Cardiac fibroblast (primary cell): ENCODE measurements around the gene GRAMD4.

Source experiments
- DNase-seq, 2 donors: peaks; one replicate each; pipeline versions ENCODE4 v3.0.0 to v3.0.0-alpha.2; 2010; ENCODE audit warnings: low read depth in 2 of 2
- H3K4me3 ChIP-seq, 2 donors: replicated peaks in 1 of 2; 1 replicate in 1 of 2; 2 replicates in 1 of 2; pipeline ENCODE4 v1.5.1; 2011; ENCODE audit warnings: low read depth in 2 of 2, low read length in 2 of 2, mild to moderate bottlenecking in 2 of 2, moderate library complexity in 1 of 2
- TF ChIP-seq, protein P1 (sequence below): IDR thresholded peaks from one replicate; pipeline ENCODE4 v1.5.1; 2011; ENCODE audit warnings: low read depth, mild to moderate bottlenecking, low read length, inconsistent platforms

GRAMD4 gene

DNA sequence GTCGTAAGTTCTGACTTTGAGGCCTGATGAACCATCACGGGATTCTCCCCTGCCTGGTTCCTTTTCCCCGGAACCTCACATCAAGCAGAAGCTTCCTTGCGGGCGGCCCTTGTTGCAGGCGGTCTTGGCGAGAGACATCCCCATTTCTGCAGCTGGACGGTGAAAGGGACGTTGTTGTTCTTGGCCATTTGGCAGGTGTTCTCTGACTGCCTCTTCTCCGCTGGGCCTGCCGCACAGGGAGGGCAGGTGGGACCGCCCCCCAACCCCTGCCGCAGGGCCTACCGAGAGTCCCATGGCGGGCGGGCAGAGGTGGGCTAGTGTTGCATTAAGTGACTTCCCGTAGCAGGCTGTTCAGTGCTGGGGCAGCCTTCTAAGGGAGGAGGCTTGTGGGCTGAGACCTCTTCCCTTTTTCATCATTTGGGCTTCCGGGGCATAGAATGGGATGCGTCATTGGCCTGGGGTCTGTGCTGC lies 26.9 kb upstream of the GRAMD4 start:
- no peak overlapping the region for H3K4me3 ChIP-seq
- TF ChIP-seq, protein P1, sequence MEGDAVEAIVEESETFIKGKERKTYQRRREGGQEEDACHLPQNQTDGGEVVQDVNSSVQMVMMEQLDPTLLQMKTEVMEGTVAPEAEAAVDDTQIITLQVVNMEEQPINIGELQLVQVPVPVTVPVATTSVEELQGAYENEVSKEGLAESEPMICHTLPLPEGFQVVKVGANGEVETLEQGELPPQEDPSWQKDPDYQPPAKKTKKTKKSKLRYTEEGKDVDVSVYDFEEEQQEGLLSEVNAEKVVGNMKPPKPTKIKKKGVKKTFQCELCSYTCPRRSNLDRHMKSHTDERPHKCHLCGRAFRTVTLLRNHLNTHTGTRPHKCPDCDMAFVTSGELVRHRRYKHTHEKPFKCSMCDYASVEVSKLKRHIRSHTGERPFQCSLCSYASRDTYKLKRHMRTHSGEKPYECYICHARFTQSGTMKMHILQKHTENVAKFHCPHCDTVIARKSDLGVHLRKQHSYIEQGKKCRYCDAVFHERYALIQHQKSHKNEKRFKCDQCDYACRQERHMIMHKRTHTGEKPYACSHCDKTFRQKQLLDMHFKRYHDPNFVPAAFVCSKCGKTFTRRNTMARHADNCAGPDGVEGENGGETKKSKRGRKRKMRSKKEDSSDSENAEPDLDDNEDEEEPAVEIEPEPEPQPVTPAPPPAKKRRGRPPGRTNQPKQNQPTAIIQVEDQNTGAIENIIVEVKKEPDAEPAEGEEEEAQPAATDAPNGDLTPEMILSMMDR, result no peak
- DNase-seq, result no peak

DNA sequence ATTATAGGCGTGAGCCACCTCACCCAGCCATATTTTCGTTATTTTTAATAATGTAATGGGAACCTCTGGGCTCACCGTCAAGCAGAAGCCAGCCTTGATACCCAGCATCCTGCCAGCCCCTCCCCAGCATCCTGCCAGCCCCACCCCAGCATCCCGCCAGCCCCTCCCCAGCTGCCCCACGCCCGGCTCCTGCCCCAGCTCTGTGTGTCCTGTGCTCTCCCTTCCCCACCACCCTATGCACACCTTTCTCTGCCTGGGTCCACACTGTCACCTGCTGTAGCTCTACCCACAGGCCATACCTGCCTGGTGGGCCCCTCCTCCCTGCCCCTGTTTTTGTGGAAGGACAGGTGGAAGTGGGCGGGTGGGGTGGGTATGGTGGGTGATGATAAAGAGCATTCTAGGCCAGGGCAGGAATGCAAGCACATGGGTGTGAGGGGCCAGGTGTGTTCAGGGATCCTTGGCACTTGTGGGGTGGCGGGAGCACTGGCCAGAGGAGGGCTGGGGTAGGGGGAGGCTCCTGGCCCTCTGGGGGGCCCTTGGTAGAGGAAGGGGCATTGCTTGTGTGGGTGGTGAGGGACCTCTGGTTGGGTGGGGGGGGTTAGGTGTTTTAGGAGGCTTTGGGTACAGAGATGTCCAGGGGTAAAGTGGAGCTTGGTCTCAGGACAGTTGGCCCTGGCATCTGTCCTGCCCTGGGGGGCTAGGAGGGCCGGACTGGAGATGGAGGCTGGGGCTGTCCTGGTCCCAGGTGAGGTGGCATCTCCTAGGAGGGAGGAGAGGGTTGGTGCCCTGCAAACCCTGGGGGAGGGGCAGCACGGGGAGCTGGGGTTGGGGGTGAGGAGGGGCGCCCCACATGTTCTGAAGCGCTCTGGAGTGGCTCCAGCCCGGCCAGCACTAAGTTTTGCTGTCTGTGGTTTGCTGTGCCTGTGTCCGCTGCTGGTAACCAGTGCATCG lies 25.9 kb upstream of the GRAMD4 start:
- H3K4me3 ChIP-seq, result no peak overlapping the region
- TF ChIP-seq, protein P1, result no peak
- no peak for DNase-seq

DNA sequence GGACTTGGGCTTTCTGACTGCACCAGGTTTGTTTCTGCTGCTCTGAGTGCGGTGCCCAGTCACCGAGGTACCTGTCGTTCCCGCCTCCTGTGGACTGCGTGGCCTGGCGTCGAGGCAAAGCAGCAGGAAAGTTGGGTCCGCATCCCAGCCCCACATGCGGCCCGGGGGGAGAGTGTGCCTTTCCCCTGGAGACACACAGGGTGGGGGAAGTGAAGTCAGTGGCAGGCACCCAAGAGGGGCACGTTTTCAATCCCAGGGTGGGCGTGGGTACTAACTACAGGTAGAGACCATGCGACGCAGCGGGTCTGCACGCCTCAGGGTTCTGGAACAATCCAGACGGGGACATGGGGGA lies 25.3 kb upstream of the GRAMD4 start:
- TF ChIP-seq, protein P1, result no peak
- no peak for DNase-seq
- no peak overlapping the region for H3K4me3 ChIP-seq

DNA sequence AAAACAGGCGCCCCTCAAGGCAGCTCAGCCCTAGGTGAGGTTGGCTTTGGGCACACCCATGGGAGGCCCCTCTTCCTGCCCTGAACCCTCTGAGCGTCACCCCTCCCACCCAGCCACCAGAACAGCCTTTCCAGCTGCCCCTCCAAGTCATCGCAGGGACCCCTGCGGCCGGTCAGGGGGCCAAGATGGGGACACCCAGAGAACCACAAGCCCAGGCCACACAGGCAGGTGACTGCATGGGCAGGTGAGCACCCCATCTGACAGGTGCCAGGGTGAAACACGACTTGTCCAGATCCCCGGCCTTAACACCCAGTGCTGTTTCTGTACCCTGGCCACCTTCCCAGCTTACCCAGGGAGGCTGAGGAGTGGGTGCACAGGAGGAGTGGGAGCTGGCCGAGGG lies 24.6 kb upstream of the GRAMD4 start:
- TF ChIP-seq, protein P1, result no peak

DNA sequence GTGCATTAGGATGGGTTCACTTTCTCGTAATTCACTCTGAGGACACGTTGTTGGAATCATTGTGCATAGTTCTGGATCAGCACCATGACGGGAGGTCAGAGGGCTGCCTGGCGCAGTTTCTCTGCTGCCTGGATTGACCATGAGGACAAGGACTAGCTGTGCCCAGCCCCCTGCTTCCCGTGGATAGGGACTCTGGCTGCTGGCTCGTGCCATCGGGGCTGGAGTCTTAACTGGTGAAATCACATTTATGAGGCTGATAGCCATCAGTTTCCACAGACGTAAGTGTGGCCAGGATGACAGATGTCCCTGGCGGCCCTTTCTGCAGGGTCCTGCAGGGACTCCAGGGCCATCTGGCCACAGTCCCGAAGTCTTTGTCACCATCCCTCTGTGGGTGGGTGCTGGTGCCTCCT lies 24.1 kb upstream of the GRAMD4 start:
- no peak for DNase-seq
- TF ChIP-seq, protein P1, result no peak
- H3K4me3 ChIP-seq, result no peak overlapping the region

More for the DNA sequence above, 24.6 kb upstream of the GRAMD4 start:
- no peak overlapping the region for H3K4me3 ChIP-seq
- DNase-seq, result no peak

DNA sequence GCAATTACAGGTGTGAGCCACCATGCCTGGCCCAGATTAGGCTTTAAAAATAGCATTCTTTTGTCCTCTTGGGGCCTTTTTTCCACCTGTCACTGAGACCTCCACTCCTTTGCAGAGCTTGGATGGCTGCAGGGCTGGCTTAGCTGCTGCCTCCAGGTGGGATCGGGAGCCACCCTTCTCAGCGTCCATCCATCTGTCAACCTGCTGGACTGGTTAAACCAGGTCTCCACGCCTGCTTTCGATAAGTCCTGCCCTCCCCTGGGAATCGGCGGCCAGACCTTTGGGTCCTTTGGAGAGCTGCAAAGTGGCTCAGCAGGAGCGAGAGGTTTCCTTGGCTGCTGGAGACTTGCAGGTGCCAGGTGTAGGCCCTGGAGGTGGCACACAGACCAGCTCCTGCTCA lies 23.4 kb upstream of the GRAMD4 start:
- H3K4me3 ChIP-seq, result no peak overlapping the region
- TF ChIP-seq, protein P1, result no peak
- DNase-seq, result no peak
